C4-2B (cell line): ENCODE measurements around the gene KCTD16.

Experiments used
- ZFX ChIP-seq: fragments of 450-650 bp; IDR thresholded peaks from 2 replicates; pipeline ENCODE4 v1.6.1; 2017
- TF ChIP-seq, protein P1 (sequence below): fragments of 450-650 bp; conservative IDR thresholded peaks from 2 replicates; pipeline ENCODE4 v1.5.1; 2017; ENCODE audit warnings: mild to moderate bottlenecking

DNA sequence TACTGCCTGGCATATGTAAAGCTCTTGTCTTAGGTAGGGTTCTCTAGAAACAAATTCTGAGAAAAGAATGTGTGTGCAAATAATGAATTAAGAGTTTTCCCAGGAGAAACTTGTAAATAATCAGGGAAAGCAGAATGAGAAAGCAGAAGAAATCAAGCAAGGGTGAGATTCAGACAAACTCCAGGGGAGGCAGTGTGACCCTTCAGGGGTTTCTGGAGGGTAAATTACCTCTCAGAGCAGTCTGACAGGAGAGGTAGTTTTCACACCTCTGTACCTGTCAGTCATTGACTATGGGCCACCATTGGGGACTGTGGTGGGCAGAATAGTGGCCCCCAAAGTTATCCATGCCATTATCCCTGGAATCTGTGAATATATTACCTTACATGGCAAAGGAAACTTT, 124.6 kb downstream of the KCTD16 start:
- TF ChIP-seq, protein P1, sequence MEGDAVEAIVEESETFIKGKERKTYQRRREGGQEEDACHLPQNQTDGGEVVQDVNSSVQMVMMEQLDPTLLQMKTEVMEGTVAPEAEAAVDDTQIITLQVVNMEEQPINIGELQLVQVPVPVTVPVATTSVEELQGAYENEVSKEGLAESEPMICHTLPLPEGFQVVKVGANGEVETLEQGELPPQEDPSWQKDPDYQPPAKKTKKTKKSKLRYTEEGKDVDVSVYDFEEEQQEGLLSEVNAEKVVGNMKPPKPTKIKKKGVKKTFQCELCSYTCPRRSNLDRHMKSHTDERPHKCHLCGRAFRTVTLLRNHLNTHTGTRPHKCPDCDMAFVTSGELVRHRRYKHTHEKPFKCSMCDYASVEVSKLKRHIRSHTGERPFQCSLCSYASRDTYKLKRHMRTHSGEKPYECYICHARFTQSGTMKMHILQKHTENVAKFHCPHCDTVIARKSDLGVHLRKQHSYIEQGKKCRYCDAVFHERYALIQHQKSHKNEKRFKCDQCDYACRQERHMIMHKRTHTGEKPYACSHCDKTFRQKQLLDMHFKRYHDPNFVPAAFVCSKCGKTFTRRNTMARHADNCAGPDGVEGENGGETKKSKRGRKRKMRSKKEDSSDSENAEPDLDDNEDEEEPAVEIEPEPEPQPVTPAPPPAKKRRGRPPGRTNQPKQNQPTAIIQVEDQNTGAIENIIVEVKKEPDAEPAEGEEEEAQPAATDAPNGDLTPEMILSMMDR, result no peak
- no peak for TF ChIP-seq ZFX
